GM21360 (cell line): ENCODE results near the gene SLC39A11.

Experiments used
- ATAC-seq: cut with Tn5 transposase; IDR thresholded peaks from one replicate; pipeline ENCODE4 v1.9.1; 2021; ENCODE audit warnings: mild to moderate bottlenecking, moderate library complexity; ENCODE audit not compliant: unreplicated experiment

Gene SLC39A11

DNA sequence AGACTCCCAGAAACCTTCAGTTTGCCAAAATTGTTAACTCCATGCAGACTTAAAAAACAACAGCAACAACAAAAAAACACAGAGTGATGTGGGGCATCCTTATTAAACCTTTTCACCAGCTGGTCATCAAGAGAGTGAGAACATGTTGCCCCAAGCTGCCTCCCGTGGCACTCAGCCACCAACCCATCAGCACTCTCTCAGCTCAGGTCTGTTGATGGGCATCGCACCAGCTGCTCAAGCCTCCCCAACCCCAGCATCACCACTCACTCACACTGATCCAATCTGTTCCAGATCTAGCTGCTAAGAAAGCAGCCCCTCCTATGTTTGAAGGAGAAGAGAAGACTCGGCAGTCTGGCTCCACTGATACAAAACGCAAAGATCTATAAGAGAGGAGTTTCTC is 46.8 kb downstream of the SLC39A11 start:
- ATAC-seq, result no peak

DNA sequence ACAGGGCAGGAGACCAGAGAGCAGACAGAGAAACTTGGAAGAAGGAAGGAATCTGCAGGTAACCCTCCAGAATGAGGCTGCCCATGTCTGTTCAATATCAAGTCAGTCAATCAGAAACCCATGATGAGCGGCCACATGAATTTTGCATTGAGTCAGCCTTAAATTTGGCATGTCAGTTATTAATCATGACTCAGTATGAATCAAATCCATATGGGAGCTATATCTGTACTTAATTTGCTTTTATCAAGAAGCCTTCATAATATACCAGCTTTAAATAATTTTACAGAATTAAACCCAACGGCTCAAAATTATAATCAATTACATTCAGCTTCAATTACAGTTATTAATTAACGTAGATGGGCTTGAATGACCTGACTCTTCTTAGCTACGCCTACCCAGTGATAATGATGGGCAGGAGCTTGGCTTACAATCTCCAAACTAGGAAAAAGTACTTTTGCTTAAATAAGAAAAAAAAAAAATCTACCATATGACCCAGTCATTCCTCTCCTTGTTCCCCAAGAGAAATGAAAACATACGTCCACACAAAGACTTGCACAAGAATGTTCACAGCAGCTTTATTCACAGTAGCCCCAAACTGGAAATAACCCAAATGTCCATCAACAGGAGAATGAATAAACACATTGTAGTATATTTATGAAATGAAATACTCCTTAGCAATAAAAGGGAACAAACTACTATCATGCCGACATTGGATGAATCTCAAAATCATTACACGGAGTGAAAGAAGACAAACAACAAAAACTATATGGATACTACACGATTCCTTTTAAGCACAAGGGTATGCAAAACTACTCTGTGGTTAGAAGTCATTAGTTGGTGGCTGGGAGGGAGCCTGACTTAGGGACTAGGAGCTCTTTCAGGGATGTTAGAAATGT is 48.6 kb downstream of the SLC39A11 start:
- no peak for ATAC-seq

DNA sequence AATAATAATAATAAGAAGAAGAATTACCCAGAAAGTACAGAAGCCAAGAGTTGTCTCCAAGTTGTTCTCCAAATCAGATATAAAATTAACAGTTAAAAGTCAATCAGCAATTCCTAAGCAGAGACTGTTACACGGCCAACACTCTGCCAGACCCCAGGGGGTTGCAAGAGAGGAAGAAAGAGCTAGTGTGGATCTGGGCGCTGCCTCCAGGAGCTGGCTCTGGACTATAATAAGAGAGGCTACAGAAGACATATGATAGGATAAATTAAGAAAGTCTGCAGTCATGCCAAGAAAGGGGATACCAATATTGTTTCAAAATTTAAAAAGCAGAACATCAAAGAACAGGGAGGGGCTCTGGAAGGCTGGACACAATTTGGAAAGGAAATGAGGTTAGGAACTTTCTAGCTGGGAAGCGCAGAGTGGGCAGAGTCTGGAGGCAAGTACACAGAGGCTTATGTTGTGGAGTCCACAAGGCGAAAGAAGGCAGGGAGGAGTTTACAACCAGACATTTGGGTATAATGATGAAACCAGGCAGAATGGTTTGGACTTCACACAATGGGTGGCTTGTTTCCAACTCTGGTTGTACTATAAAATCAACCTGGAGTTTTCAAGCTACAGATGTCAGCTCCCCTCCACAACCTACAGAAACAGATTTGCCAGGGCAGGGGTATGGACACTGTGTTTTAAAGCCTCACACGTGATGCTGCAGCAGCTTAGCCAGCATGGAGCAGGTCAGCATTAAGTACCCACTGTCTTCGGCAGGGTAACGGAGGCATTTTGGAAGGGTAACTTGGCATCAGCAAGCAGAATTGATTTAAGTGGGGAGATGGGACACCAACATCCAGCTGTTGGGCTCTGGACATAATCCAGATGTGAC is 49.4 kb downstream of the SLC39A11 start:
- ATAC-seq, result no peak

DNA sequence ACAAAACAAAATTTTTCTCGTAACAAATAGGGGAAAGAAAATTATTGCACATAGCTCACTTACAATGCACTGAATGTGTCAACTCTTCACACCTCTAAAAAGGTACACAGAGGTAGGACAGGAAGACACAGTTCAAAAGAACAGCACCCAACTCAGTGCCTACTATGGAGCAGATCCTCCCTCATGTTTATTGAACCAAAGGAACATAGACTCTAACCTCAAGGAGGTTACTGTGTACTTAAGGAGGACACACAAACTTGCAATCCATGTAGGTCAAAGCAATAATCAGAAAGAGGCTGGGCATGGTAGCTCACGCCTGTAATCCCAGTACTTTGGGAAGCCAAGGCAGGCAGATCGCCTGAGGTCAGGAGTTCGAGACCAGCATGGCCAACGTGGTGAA is 50.3 kb downstream of the SLC39A11 start:
- no peak for ATAC-seq

GRCh38 chr17:73039282-73039681 is 53.2 kb downstream of the SLC39A11 start:
- ATAC-seq, result no peak

GRCh38 chr17:73031472-73031871 is 61.0 kb downstream of the SLC39A11 start:
- ATAC-seq, result no peak

- ATAC-seq, result no peak
Measured at GRCh38 chr17:73030995-73031394, 61.5 kb downstream of the SLC39A11 start.

DNA sequence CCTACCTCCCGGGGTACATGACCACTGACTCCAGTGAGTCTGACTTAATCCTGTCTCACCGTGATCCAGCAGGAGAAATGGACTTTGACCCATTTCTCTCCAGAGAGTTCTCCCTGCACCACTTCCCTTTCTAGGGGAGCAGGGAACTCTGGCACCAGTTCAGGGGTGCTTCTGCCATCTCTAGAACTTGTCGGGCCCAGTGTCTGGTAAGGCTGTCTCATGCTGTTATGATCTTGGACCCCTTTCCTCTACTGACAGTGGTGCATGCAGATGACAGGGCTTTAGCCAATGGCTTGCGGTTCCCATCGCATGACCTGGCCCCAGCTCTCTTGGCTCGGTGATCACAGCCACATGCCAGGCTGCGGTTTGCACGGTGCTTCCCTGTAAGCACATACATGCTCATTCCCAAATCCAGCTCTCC is 62.0 kb downstream of the SLC39A11 start:
- no peak for ATAC-seq

- no peak for ATAC-seq
Measured at GRCh38 chr17:73029991-73030390, 62.5 kb downstream of the SLC39A11 start.

DNA sequence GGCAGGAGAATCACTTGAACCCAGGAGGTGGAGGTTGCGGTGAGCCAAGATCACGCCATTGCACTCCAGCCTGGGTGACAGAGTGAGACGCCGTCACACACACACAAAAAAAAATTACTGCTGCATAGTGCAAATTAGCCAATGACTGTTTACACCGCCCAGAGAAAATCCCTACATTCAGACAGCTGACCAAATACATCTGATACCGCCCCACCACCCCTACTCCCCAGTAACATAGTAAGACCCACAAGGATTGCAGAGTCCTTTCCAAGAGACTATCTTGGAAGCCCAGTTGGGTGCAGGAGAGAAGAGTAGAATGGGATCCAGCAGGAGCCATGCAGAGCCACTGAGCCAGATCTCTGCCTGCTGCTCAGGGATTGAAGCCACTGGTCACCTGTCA is 63.5 kb downstream of the SLC39A11 start:
- ATAC-seq, result no peak

- ATAC-seq, result no peak
Measured at GRCh38 chr17:73028299-73028755, 64.2 kb downstream of the SLC39A11 start.

GRCh38 chr17:73027130-73027741 is 65.3 kb downstream of the SLC39A11 start:
- ATAC-seq, result no peak

DNA sequence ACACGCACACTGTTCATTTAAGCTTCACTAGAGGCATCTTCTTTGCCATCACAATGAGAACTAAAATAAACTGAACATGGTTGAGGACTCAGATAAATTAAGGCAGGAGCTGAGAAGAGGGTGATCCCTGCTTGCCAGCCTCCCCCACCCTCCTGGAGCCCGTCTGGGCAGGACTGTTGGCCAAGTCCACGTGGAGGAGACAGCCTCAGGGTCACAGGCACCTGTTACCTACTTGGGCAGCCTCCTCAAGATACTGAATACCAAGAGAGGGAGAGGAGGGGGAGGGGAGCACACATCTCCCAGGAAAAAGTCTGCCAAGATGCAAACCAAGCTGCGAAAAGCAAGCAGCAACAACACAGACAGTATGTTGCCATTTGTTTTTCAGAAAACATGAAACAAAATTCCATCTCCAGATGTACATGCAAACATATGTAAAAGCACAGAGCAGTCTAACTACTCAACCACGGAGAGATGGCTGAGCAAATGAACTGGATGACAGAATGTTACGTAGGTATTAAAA is 67.4 kb downstream of the SLC39A11 start:
- ATAC-seq, result no peak

- no peak for ATAC-seq
Measured at GRCh38 chr17:73023759-73024158, 68.7 kb downstream of the SLC39A11 start.

GRCh38 chr17:73022694-73023093 is 69.8 kb downstream of the SLC39A11 start:
- no peak for ATAC-seq

DNA sequence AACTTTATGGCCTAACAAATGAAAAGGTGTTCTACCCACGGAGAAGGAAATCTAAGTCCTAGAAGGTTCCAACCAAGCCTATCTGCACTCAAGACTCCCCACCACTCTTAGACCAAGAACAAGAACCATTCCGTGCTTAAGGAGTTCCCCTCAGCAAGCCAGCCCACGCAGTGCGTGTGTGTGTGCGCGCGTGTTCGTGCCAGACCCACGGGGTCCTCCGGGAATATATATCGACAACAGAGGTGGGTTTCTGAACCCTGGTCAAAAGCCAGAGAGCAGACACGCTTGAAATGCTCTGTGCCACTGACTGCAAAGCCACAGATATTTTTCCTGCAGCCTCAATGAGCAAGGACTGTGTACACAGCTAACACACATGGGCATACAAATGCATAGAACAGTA is 70.7 kb downstream of the SLC39A11 start:
- no peak for ATAC-seq

DNA sequence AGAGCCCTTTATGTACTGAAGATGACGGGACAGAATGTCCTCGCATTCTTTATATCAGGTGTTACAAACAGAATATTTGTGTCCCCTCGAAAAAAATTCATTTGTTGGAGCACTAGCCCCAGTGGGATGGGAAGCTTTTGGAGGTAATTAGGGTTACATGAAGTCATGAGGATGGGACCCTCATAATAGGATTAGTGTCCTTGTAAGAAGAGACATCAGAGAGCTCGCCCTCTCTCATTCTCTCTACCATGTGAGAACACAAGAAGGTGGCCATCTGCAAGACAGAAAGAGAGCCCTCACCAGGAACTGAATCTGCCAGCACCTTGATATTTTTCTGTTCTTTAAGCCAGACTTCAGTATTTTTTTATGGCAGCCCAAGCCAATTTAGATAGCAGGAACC is 72.4 kb downstream of the SLC39A11 start:
- no peak for ATAC-seq

DNA sequence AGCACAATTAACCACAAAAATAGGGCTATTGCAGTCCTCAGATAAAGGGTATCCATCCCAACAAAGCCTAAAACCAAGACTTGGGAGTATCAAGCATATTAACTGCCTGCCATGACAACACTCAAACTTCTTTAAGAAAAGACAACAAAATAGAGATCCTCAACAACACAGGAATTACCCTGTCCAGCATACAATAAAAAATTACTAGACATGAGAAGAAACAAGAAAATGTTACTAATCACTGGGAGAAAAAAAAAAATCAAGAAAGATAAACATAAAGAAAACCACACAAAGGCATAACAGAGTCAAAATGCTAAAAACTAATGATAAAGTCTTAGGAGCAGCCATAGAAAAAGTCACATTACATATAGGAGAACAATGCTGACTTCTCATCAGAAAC is 73.9 kb downstream of the SLC39A11 start:
- no peak for ATAC-seq

DNA sequence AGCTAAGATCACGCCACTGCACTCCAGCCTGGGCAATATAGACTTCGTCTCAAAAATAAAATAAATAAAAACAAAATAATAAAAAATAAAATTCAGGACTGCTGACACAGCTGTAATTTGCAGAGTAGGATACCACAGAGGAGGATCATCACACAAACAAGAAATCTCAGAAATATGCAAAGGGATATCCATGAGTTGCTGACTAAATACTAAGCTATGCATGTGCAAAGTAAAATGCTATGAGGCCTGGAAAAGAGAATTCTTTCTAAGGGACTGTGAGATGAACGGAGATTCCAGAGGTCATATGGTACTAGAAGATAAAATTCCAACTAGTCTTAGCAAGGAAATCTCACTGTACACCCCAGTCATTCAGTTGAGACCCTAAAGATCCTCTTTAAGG is 74.8 kb downstream of the SLC39A11 start:
- ATAC-seq, result no peak

DNA sequence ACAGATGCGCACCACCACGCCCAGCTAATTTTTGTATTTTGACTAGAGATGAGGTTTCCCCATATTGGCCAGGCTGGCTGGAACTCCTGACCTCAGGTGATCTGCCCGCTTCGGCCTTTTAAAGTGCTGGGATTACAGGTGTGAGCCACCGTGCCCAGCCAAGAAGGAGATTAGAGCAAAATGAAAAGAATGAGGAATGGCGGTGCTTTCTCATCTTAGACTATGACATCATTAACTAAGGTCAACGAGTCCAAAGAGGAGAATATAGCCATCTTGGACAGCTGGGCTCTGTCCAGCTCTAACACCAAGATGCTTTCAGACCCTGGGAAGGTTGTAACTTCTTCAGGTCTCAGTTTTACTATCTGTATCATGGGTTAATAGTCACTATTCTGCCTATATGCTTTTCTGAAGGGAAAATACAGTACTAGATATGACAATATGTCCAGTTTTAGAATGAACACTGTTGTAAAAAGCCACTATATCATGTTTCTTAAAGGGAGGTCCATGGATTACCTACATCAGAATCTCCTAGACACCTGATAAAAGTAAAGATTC is 76.7 kb downstream of the SLC39A11 start:
- no peak for ATAC-seq
